GM12801 (cell line): ENCODE results near the gene TMEM95.

Experiments
- TF ChIP-seq, protein P1 (sequence below): IDR thresholded peaks from one replicate; pipeline ENCODE4 v1.5.1; 2011; ENCODE audit warnings: control low read depth; ENCODE audit not compliant: insufficient read length; ENCODE audit errors: extremely low read depth

Gene TMEM95

GRCh38 chr17:7392696-7393612 lies 38.0 kb downstream of the TMEM95 start:
- TF ChIP-seq, protein P1, sequence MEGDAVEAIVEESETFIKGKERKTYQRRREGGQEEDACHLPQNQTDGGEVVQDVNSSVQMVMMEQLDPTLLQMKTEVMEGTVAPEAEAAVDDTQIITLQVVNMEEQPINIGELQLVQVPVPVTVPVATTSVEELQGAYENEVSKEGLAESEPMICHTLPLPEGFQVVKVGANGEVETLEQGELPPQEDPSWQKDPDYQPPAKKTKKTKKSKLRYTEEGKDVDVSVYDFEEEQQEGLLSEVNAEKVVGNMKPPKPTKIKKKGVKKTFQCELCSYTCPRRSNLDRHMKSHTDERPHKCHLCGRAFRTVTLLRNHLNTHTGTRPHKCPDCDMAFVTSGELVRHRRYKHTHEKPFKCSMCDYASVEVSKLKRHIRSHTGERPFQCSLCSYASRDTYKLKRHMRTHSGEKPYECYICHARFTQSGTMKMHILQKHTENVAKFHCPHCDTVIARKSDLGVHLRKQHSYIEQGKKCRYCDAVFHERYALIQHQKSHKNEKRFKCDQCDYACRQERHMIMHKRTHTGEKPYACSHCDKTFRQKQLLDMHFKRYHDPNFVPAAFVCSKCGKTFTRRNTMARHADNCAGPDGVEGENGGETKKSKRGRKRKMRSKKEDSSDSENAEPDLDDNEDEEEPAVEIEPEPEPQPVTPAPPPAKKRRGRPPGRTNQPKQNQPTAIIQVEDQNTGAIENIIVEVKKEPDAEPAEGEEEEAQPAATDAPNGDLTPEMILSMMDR: no peak

GRCh38 chr17:7393613-7394451 lies 38.9 kb downstream of the TMEM95 start:
- TF ChIP-seq, protein P1: no peak

- TF ChIP-seq, protein P1: no peak
Measured at GRCh38 chr17:7394452-7395191, 39.7 kb downstream of the TMEM95 start, which contains the start of gene PLSCR3. Gene PLSCR3 (minus strand): TSS chr17:7394525. CDS start chr17:7394110, 415 bp downstream.

GRCh38 chr17:7396147-7396546 lies 41.2 kb downstream of the TMEM95 start:
- TF ChIP-seq, protein P1: no peak

DNA sequence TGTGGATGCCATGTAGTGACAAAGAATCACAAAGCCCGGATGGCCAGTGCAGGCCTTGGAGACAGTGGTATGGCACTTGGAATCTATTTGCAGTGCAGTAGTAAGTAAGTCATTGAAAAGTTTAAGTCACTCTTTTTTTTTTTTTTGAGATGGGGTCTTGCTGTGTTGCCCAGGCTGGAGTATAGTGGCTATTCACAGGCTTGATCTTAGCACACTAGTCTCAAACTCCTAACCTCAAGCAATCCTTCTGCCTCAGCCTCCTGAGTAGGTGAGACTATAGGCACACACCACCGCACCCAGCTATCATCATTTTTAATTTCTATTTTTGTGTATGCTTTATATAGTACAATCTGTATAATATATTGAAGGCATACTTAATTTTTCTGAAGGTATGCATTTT lies 43.7 kb downstream of the TMEM95 start:
- TF ChIP-seq, protein P1: no peak

GRCh38 chr17:7403043-7403726 lies 48.2 kb downstream of the TMEM95 start:
- TF ChIP-seq, protein P1: no peak
